Natural killer cell (primary cell): ENCODE measurements around the gene PLXNC1. TPM values are rescaled to one million over a fixed set of nuclear protein-coding genes. Genes with fewer than 3 reads are reported as not detected.

Experiments
- ATAC-seq, 3 donors: fragments of 150-1000 bp in 2 of 3; fragments of 200-7000 bp in 1 of 3; cut with Tn5 transposase; 1 replicate in 1 of 3; 2 replicates in 2 of 3; pipeline ENCODE4 v1.10.0; 2021; ENCODE audit warnings: mild to moderate bottlenecking in 2 of 3, moderate library complexity in 2 of 3
- DNase-seq, 2 donors: peaks; one replicate each; pipeline versions ENCODE4 v3.0.0 to v3.0.0-alpha.2; 2013 to 2021; ENCODE audit warnings: mixed read lengths in 1 of 2
- H3K27ac ChIP-seq: one replicate; pipeline ENCODE4 v1.5.1; 2013; ENCODE audit warnings: mild to moderate bottlenecking, low read length
- H3K27me3 ChIP-seq: one replicate; pipeline ENCODE4 v1.6.1; 2013; ENCODE audit warnings: low read length; ENCODE audit not compliant: control insufficient read depth, insufficient read depth
- H3K36me3 ChIP-seq: one replicate; pipeline ENCODE4 v1.6.1; 2013; ENCODE audit warnings: low read length; ENCODE audit not compliant: control insufficient read depth, insufficient read depth
- H3K4me1 ChIP-seq: one replicate; pipeline ENCODE4 v1.6.1; 2013; ENCODE audit warnings: low read length; ENCODE audit not compliant: control insufficient read depth, insufficient read depth
- H3K4me3 ChIP-seq: one replicate; pipeline ENCODE4 v1.5.1; 2013; ENCODE audit warnings: low read length
- H3K9me3 ChIP-seq: one replicate; pipeline ENCODE4 v1.6.1; 2013; ENCODE audit warnings: low read length; ENCODE audit not compliant: control insufficient read depth, insufficient read depth
- H3K27ac Mint-ChIP-seq, 2 donors: one replicate each; pipeline ENCODE4 v1.8.0; 2022; ENCODE audit warnings: mild to moderate bottlenecking in 2 of 2, mixed read lengths in 2 of 2, moderate library complexity in 1 of 2
- H3K27me3 Mint-ChIP-seq, 2 donors: one replicate each; pipeline ENCODE4 v1.8.0; 2022; ENCODE audit warnings: low read depth in 2 of 2, mixed read lengths in 2 of 2
- H3K36me3 Mint-ChIP-seq: one replicate; pipeline ENCODE4 v1.8.0; 2022; ENCODE audit warnings: mixed read lengths
- H3K4me1 Mint-ChIP-seq, 2 donors: one replicate each; pipeline ENCODE4 v1.8.0; 2022; ENCODE audit warnings: mixed read lengths in 2 of 2
- H3K4me3 Mint-ChIP-seq: one replicate; pipeline ENCODE4 v1.8.0; 2022; ENCODE audit warnings: mild to moderate bottlenecking, moderate library complexity, mixed read lengths
- H3K9me3 Mint-ChIP-seq, 2 donors: one replicate each; pipeline ENCODE4 v1.8.0; 2022; ENCODE audit warnings: mixed read lengths in 2 of 2
- CTCF ChIP-seq: fragments of 200-600 bp; IDR thresholded peaks from one replicate; pipeline ENCODE4 v1.8.0; 2022; ENCODE audit warnings: antibody characterized with exemption
- WGBS: methylation state at CpG from one replicate; pipeline ENCODE4 v1.1.7; 2013; ENCODE audit warnings: missing lambda C conversion rate; ENCODE audit not compliant: insufficient coverage; 5-methylcytosine and 5-hydroxymethylcytosine counted together
- intact Hi-C: fragments of 100-400 bp; cut with micrococcal nuclease; formaldehyde crosslinking; loops from one replicate; pipeline ENCODE4 v1.14.2; 2022
- total RNA-seq, 4 donors: library from RNA; stranded (reverse); fragments of 120-200 nt in 1 of 4; gene quantifications; one replicate each; pipeline versions ENCODE4 v1.2.3 to v1.2.4, GENCODE V29; 2013 to 2022

Gene PLXNC1
- total RNA-seq, 3 donors from 2014 or later (not counting 1 experiment from before 2014, with no cell fraction given), result 22.0 to 30.7 (median 26.5) TPM

GRCh38 chr12:94205822-94206221 lies 57.4 kb downstream of the PLXNC1 start:
- peaks cover 0 to 2% of the 10 kb centered on the region in 2 donors for H3K9me3 Mint-ChIP-seq
- H3K27ac ChIP-seq, result peak overlapping the region; percentile 64
- intact Hi-C loops, result loop anchor here (2.0 to 10.0 kb wide), 3 partner anchors 25 to 59 kb away; no protein-coding TSS in a partner anchor
- H3K4me3 ChIP-seq, result no peak overlapping the region
- H3K27me3 ChIP-seq, result no peaks in the 10 kb centered on the region
- 33% methylated on average over 1 of the region's 1 CpG for WGBS
- TF ChIP-seq CTCF, result no peak
- peaks cover 4% of the 10 kb centered on the region for H3K36me3 ChIP-seq
- H3K4me3 Mint-ChIP-seq, result peak overlapping the region; percentile 58
- H3K9me3 ChIP-seq, result no peaks in the 10 kb centered on the region
- DNase-seq (peak in 1 of 2 donors; percentile 31), ATAC-seq (peak in 2 of 3 donors; percentile 10 to 14)
- peak overlapping the region; percentile 92 to 98 for H3K27ac Mint-ChIP-seq
- H3K4me1 Mint-ChIP-seq, result peaks cover 58 to 67% of the 10 kb centered on the region in 2 donors
- no peaks in the 10 kb centered on the region for H3K36me3 Mint-ChIP-seq
- H3K4me1 ChIP-seq, result peaks cover 36% of the 10 kb centered on the region
- H3K27me3 Mint-ChIP-seq, result no peaks in the 10 kb centered on the region

- WGBS, result 89% methylated on average over 2 of the region's 2 CpGs
- H3K27ac Mint-ChIP-seq, result peak overlapping the region; percentile 92 to 98
- H3K4me1 Mint-ChIP-seq, result peaks cover 58 to 73% of the 10 kb centered on the region in 2 donors
- peaks cover 36% of the 10 kb centered on the region for H3K4me1 ChIP-seq
- H3K27me3 ChIP-seq, result no peaks in the 10 kb centered on the region
- no peaks in the 10 kb centered on the region for H3K27me3 Mint-ChIP-seq
- peaks cover 0 to 2% of the 10 kb centered on the region in 2 donors for H3K9me3 Mint-ChIP-seq
- H3K27ac ChIP-seq, result peak overlapping the region; percentile 94
- peak overlapping the region; percentile 62 for H3K4me3 Mint-ChIP-seq
- ATAC-seq (no peak), DNase-seq (no peak)
- no peaks in the 10 kb centered on the region for H3K36me3 Mint-ChIP-seq
- intact Hi-C loops, result loop anchor here (2.0 to 10.0 kb wide), 3 partner anchors 26 to 58 kb away; no protein-coding TSS in a partner anchor
- no peaks in the 10 kb centered on the region for H3K9me3 ChIP-seq
- no peak overlapping the region for H3K4me3 ChIP-seq
- peaks cover 4% of the 10 kb centered on the region for H3K36me3 ChIP-seq
- no peak for TF ChIP-seq CTCF
These were observed 58.5 kb downstream of the PLXNC1 start for GRCh38 chr12:94206886-94207285.

- H3K4me3 Mint-ChIP-seq, result peak overlapping the region; percentile 88
- peak overlapping the region; percentile 38 for H3K4me3 ChIP-seq
- intact Hi-C loops, result loop anchor here (2.0 to 10.0 kb wide), 3 partner anchors 27 to 57 kb away; no protein-coding TSS in a partner anchor
- DNase-seq (no peak), ATAC-seq (no peak)
- H3K9me3 ChIP-seq, result no peaks in the 10 kb centered on the region
- peaks cover 34% of the 10 kb centered on the region for H3K4me1 ChIP-seq
- H3K27ac Mint-ChIP-seq, result peak overlapping the region; percentile 92 to 98
- no peaks in the 10 kb centered on the region for H3K27me3 ChIP-seq
- H3K9me3 Mint-ChIP-seq, result no peaks in the 10 kb centered on the region
- 22% methylated on average over 2 of the region's 2 CpGs for WGBS
- H3K27ac ChIP-seq, result peak overlapping the region; percentile 94
- peaks cover 52 to 68% of the 10 kb centered on the region in 2 donors for H3K4me1 Mint-ChIP-seq
- no peaks in the 10 kb centered on the region for H3K36me3 Mint-ChIP-seq
- H3K27me3 Mint-ChIP-seq, result no peaks in the 10 kb centered on the region
- H3K36me3 ChIP-seq, result peaks cover 4% of the 10 kb centered on the region
- no peak for TF ChIP-seq CTCF
These were observed 59.1 kb downstream of the PLXNC1 start for GRCh38 chr12:94207467-94207848.
